ENCODE results near the gene RBM17. TPM values are rescaled to one million over a fixed set of nuclear protein-coding genes. Genes with fewer than 3 reads are reported as not detected.

RBM17 gene
- total RNA-seq, 1 experiment from 2014 or later, result 133 TPM

GRCh38 chr10:6080417-6080973, 8.3 kb upstream of the RBM17 start:
- no peaks in the 10 kb centered on the region for H3K4me1 Mint-ChIP-seq (ENCODE audit: low read depth, unreplicated experiment)

GRCh38 chr10:6082496-6083395, 6.1 kb upstream of the RBM17 start:
- no peak overlapping the region for H3K4me3 Mint-ChIP-seq (ENCODE audit: low read depth, unreplicated experiment)
- peaks cover 7% of the 10 kb centered on the region for H3K4me1 Mint-ChIP-seq (ENCODE audit: low read depth, unreplicated experiment)
- BruUV-seq (replicated peaks), result no TSS peak
- DNase-seq, result no peak
- intact Hi-C loops (cut with micrococcal nuclease; ENCODE audit: unreplicated experiment), result no loop called here
- H3K9me3 Mint-ChIP-seq (ENCODE audit: low read depth, unreplicated experiment), result no peaks in the 10 kb centered on the region
- CTCF ChIA-PET, result interaction anchor here (0.7 kb wide), 1 partner anchor 36 kb away, joined by 3 read pairs; no protein-coding TSS in a partner anchor
- H3K27ac Mint-ChIP-seq (ENCODE audit: unreplicated experiment), result no peak overlapping the region
- no peak for TF ChIP-seq CTCF (IDR thresholded peaks at IDR 0.05; ENCODE audit: unreplicated experiment)
- no peaks in the 10 kb centered on the region for H3K36me3 Mint-ChIP-seq (ENCODE audit: insufficient read depth, unreplicated experiment)
- H3K27me3 Mint-ChIP-seq (ENCODE audit: unreplicated experiment), result peaks cover 58% of the 10 kb centered on the region

More at GRCh38 chr10:6080417-6080973, 8.3 kb upstream of the RBM17 start:
- CTCF ChIA-PET, result no interaction called here
- no peak for DNase-seq
- intact Hi-C loops (cut with micrococcal nuclease; ENCODE audit: unreplicated experiment), result no loop called here
- Mint-ChIP-seq H3K27ac (ENCODE audit: unreplicated experiment) (no peak overlapping the region), H3K4me3 (ENCODE audit: low read depth, unreplicated experiment) (no peak overlapping the region), H3K36me3 (ENCODE audit: insufficient read depth, unreplicated experiment) (no peaks in the 10 kb centered on the region), H3K9me3 (ENCODE audit: low read depth, unreplicated experiment) (no peaks in the 10 kb centered on the region), H3K27me3 (ENCODE audit: unreplicated experiment) (peaks cover 79% of the 10 kb centered on the region)
- no peak for TF ChIP-seq CTCF (IDR thresholded peaks at IDR 0.05; ENCODE audit: unreplicated experiment)
- BruUV-seq (replicated peaks), result no TSS peak

- Mint-ChIP-seq H3K27me3 (ENCODE audit: unreplicated experiment) (peaks cover 53% of the 10 kb centered on the region), H3K36me3 (ENCODE audit: insufficient read depth, unreplicated experiment) (peaks cover 5% of the 10 kb centered on the region), H3K4me1 (ENCODE audit: low read depth, unreplicated experiment) (peaks cover 16% of the 10 kb centered on the region), H3K4me3 (ENCODE audit: low read depth, unreplicated experiment) (no peak overlapping the region), H3K27ac (ENCODE audit: unreplicated experiment) (no peak overlapping the region), H3K9me3 (ENCODE audit: low read depth, unreplicated experiment) (no peaks in the 10 kb centered on the region)
- no peak for DNase-seq
- no peak for TF ChIP-seq CTCF (IDR thresholded peaks at IDR 0.05; ENCODE audit: unreplicated experiment)
- intact Hi-C loops (cut with micrococcal nuclease; ENCODE audit: unreplicated experiment), result no loop called here
- CTCF ChIA-PET, result no interaction called here
- BruUV-seq (replicated peaks), result no TSS peak
Measured at GRCh38 chr10:6083523-6084475, 5.0 kb upstream of the RBM17 start.
